ENCODE measurements around the gene IDUA. TPM values are rescaled to one million over a fixed set of nuclear protein-coding genes. Genes with fewer than 3 reads are reported as not detected.

Gene IDUA
- polyA plus RNA-seq, 10 donors, result 7.9 to 16.4 (median 12.9) TPM

GRCh38 chr4:955931-956381 lies 30.9 kb upstream of the IDUA start:
- no peak for DNase-seq

- DNase-seq, result no peak
These were observed 30.2 kb upstream of the IDUA start for GRCh38 chr4:956531-957230.

DNA sequence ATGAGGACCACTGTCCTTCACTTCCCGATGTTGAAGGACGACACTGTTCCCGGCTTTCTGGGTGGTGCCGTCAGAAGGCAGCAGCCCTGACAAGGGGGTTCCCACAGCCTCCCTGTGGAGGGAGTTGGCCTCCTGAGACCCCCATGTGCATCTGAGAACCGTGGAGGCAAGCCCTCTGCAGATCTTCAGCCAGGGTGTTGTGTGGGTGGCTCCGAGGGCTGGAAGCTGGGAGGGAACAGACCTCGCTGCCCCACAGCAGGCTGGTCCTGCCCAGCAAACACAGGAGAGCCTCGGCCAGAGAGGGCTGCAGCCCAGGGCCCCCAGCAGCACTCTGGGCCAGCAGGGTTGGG lies 29.6 kb upstream of the IDUA start:
- DNase-seq, result no peak

GRCh38 chr4:957581-958313 lies 29.1 kb upstream of the IDUA start:
- no peak for DNase-seq

DNA sequence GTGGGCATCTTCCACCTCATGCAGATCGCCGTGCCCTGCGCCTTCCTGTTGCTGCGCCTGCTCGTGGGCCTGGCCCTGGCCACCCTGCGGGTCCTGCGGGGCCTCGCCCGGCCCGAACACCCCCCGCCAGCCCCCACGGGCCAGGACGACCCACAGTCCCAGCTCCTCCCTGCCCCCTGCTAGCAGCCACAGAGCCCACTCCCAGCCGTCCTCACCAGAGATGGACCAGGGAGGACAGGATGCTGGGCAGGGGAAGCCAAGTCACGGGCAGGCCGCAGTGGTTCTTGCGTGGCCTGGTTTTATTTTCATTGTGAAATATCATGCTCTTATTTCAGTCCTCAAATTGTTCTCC lies 28.6 kb upstream of the IDUA start:
- DNase-seq, result no peak

DNA sequence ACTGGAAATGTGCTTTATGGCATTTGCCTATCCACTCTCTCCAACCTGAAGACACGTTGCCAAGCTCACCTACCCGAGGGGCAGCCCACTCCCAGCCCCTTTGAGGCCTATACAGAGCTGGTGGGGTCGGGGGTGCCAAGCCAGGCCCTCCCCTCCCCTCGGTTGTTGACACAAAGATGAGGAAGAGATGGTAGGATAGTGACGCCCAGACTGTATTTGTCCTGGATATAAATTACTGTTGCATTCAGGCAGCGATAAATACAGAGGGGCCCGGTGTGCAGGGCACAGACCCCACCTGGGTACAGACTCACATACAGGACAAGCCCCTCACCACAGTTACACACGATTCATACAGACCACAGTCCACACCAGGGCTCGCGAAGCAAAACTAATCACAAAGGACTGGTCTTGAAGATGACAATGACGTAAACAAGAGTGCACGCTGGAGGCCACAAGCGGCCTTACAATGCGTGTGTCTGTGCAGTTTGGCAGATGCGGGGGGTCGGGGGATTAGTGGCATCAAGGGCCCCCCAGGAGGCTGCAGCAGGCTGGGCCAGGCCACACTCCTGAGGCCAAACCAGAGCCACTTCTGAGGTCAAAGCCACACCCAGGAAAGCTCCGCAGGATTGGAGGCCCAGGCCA lies 28.0 kb upstream of the IDUA start:
- no peak for DNase-seq

GRCh38 chr4:959338-960139 lies 27.3 kb upstream of the IDUA start:
- DNase-seq, result no peak

DNA sequence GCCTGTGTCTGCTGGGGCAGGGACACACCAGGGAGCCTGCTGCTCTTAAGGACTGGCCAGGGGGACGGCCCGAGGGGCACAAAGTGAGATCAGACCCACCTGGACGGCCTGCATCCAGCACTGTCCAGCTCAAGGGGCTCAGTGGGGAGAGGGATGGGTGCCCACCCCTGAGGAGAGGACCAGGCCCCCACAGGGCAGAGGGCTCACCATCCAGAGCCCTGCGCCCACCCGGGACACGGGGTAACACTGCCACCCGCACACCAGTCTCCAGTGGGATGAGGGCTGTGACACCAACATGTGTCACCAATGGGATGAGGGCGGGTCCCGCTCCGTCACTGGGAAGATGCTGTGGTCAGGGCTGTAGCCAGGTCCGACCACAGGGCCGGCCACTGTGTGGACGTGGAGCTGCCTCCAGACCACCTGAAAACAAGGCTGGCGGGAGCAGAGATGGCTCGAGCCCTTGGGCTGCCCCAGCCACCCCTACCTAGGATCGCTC lies 26.7 kb upstream of the IDUA start:
- no peak for DNase-seq

DNA sequence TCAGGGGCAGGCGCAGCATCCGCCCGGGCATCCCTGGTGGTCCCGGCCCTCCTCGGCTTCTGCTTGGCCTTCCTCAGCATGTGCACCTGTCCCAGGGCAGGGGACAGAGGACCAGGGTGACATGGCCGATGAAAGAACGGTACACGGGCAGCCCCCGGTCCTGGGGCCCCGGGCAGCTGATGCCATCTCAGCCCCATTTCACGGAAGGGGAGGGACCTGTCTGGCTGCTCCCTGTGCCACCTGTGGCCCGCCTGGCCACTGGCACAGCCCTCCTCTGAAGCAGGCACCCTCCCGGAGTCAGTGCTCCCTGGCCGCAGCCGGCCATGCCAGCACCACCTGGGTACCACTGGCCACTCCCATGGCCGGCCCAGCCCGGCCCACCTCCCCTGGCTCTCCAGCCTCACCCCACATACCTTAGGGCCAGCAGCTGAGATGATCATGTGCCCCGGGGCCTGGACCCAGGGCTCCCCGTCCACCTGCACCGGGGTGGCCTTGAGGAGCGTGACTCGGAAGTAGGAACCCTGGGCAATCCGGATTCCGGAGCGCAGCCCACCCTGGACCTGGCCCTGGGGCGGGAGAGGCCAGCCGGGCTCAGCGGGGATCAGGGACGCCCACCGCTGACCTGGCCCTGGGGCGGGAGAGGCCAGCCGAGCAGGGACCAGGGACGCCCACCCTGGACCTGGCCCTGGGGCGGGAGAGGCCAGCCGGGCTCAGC lies 26.1 kb upstream of the IDUA start:
- DNase-seq, result no peak

GRCh38 chr4:961351-962230 lies 25.3 kb upstream of the IDUA start:
- DNase-seq, result no peak

DNA sequence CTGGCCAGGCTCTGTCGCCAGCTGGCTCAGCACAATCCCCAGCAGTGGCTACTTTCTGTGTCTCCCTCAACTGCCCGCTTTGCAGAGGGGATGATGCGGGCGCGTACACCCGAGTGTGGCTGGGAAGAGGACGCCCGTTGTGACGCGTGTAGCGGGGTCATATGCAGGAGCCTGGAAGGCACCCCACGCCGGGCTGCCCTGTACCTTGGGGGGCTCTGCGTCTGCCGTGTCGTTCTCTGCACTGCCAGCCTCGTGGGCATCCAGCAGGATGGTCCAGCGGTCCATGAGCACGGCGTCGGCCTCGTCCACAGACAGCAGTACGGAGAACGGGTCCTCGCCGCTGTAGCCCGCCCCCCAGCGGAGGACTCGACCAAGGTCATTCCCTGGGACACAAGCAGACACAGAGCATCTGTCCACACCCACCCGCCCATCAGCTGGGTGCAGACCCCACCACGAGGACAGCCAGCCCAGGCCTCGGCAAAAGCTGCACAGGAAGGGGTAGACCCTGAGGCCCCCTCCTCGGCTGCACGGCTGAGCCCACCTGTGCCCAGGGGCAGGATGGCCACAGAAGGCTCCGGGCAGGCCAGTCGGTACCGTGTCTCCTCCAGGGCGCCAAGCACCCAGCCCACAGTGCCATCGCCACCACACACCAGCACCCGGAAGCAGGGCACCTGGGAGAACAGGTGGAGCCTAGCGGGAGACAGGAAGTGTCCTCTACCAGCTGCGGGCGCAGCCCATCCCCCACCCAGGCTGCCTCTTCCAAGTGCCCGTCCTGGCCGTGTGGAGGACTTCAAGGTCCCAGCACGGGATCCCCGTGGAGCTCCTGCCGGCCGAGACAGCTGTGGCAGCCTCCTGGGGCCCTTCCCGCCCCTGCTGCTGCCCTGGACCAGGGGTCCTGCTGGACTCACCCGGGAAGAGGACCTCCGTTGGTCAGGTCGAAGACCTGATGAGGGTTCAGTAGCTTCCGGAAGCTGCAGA lies 24.3 kb upstream of the IDUA start:
- DNase-seq, result no peak

- DNase-seq, result no peak
These were observed 23.3 kb upstream of the IDUA start for GRCh38 chr4:963276-964225.

DNA sequence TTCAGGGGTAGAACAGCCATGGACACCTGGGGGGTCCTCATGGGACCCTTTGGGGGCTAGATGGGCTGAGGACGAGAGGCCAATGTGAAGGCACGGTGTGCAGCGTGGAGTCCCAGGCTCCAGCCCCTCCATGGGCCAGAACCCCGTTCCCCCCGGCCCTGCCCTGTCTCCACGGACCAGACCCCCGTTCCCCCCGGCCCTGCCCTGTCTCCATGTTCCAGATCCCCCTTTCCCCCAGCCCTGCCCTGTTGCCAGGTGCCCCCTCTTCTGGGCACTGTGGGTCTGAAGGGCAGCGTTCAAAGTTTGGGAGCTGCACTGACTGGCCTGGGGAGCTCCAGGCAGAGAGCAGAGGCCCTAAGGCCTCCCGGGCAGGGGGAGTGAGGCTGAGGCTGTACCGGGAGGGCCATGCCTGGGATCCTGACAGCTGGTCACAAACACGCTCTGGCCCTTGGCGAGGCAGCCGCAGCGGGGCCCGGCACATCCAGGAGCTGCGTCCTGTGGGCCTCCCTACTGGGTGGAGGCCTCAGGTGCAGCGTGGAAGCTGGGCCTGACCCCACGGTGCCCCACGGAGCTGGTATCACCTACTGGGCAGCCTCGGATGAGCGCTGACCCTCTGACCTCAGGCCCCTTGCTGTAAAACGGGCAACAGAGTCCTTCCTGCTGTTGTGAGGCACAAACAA lies 22.4 kb upstream of the IDUA start:
- no peak for DNase-seq

DNA sequence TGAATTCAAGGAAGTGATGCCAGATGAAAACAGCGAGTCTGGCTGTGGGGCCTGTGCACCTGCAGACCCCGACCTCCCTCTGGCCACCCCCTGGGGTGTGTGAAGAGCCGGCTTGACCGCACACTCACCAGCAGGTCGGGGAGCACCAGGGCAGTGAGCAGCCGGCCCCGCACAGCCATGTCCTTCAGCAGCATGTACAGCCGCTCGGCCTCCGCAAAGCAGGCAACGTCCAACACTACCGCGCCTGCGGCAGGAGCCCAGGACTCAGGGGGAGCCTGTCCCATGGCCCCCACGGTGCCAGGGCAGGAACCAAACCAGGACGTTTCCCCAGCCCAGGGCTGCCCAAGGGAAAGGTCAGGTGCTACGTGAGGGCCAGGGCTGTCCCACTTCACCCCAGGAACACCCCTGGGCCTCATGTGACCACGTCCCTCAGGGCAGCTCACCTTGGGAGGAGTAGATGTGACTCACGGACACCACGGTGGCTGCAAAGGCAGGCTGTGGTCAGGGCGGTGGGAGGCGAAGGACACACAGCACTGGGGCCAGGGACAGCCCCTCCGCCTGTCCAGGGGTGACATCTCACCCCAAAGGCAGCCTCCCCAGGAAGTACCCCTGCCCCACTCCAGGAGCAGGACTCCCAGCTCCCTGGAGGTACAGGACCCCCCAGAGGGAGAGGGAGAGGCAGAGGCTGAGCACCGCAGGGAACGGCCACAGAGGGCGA lies 21.6 kb upstream of the IDUA start:
- no peak for DNase-seq

GRCh38 chr4:965766-966134 lies 21.1 kb upstream of the IDUA start:
- DNase-seq, result no peak

GRCh38 chr4:966266-967112 lies 20.4 kb upstream of the IDUA start:
- DNase-seq, result no peak

Measured in muscle of back (tissue), 11 donors.